Non-pigmented ciliary epithelial cell (primary cell): ENCODE data around the gene BICD2.

Source experiments
- DNase-seq: peaks from one replicate; pipeline ENCODE4 v3.0.0-alpha.2; 2010; ENCODE audit warnings: low read depth

The BICD2 gene

GRCh38 chr9:92668746-92669526 is 95.7 kb downstream of the BICD2 start:
- no peak for DNase-seq

- no peak for DNase-seq
Observed at GRCh38 chr9:92666912-92667532, 97.6 kb downstream of the BICD2 start.

- DNase-seq, result no peak
Observed at GRCh38 chr9:92666236-92666635, 98.4 kb downstream of the BICD2 start.

GRCh38 chr9:92665836-92666235 is 98.8 kb downstream of the BICD2 start:
- no peak for DNase-seq

GRCh38 chr9:92664394-92665152 is 100.1 kb downstream of the BICD2 start:
- no peak for DNase-seq

GRCh38 chr9:92663951-92664350 is 100.7 kb downstream of the BICD2 start:
- DNase-seq, result no peak

- no peak for DNase-seq
Observed at GRCh38 chr9:92663126-92663525, 101.5 kb downstream of the BICD2 start.

- DNase-seq, result no peak
Observed at GRCh38 chr9:92661743-92662142, 102.9 kb downstream of the BICD2 start.
